GM04504 (cell line): ENCODE data around the gene CIC.

Experiments
- DNase-seq: peaks from one replicate; pipeline ENCODE4 v3.0.0-alpha.2; 2012; ENCODE audit warnings: low read depth

CIC gene

DNA sequence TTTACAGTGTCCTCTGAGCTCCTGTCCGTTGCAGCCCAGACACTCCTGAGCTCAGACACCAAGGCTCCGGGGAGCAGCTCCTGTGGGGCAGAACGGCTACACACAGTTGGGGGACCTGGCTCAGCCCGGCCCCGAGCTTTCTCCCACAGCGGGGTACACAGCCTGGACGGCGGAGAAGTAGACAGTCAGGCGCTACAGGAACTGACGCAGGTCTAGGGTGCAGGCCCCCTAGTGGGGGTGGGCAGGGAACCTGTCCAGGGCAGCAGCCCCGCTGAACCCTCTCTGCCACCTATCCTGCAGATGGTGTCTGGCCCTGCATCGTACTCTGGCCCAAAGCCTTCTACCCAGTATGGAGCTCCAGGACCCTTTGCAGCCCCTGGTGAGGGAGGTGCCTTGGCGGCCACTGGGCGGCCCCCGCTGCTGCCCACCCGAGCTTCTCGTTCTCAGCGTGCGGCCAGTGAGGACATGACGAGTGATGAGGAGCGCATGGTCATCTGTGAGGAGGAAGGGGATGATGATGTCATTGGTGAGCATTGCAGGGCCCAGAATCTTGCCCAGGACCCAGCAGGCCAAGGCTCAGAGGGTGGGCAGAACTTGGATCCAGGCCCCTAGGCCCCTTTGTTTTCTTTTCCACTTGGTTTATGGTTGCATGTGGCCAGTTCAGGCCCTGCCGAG, 20.0 kb downstream of the CIC start:
- DNase-seq = no peak

DNA sequence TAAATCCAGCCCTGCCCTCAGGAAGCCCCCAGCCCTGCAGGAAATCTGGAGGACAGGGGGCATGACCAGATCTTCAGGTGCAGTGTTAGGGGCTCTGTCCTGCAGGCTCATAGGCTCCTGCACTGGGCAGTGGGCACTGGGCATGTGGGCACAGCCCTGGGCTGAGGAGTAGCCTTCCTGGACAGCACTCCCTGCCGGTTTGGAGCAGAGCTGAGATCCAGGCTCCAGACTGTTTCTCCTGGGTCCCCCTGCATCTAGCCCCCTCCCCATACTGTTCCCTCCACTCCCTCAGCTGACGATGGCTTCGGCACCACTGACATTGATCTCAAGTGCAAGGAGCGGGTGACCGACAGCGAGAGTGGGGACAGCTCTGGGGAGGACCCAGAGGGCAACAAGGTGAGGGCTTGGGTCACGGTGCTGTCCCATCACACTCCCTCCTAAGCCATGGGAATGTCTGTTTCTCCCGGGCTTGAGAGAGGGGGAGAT, 20.5 kb downstream of the CIC start:
- DNase-seq = no peak

DNA sequence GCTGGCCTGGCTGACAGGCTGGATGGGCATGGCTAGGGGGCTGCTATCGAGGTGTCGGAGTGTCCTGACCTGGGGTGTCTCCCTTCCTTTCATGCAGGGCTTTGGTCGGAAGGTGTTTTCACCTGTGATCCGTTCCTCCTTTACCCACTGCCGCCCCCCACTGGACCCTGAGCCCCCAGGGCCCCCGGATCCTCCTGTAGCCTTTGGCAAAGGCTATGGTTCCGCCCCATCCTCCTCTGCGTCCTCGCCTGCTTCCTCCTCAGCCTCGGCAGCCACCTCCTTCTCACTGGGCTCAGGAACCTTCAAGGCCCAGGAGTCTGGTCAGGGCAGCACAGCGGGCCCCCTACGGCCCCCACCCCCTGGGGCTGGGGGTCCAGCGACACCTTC, 21.1 kb downstream of the CIC start:
- DNase-seq = no peak

DNA sequence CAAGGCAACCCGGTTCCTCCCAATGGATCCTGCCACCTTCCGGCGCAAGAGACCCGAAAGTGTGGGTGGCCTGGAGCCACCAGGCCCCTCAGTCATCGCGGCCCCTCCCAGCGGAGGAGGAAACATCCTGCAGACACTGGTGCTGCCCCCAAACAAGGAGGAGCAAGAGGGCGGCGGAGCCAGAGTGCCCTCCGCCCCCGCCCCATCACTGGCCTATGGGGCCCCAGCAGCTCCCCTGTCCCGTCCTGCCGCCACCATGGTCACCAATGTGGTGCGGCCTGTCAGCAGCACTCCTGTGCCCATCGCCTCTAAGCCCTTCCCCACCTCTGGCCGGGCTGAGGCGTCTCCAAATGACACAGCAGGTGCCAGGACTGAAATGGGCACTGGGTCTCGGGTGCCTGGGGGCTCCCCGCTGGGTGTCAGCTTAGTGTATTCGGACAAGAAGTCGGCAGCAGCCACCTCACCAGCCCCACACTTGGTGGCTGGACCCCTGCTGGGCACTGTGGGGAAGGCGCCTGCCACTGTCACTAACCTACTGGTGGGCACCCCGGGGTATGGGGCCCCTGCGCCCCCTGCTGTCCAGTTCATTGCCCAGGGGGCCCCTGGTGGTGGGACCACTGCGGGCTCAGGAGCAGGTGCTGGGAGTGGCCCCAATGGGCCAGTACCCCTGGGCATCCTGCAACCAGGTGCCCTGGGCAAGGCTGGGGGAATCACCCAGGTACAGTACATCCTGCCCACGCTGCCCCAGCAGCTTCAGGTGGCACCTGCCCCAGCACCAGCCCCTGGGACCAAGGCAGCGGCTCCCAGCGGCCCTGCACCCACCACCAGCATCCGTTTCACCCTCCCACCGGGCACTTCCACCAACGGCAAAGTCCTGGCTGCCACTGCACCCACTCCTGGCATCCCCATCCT, 21.7 kb downstream of the CIC start:
- DNase-seq = no peak

DNA sequence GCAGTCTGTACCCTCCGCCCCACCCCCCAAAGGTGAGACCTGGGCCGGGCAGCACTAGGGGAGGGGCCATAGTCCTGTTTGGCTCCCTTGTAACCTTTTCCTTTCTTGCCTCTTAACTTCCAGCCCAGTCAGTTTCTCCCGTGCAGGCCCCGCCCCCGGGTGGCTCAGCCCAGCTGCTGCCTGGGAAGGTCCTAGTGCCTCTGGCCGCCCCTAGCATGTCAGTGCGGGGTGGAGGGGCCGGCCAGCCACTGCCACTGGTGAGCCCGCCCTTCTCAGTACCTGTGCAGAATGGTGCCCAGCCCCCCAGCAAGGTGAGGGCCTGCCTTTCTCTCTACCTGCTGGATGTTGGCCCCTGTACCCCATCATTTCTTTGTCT, 22.4 kb downstream of the CIC start:
- no peak for DNase-seq

DNA sequence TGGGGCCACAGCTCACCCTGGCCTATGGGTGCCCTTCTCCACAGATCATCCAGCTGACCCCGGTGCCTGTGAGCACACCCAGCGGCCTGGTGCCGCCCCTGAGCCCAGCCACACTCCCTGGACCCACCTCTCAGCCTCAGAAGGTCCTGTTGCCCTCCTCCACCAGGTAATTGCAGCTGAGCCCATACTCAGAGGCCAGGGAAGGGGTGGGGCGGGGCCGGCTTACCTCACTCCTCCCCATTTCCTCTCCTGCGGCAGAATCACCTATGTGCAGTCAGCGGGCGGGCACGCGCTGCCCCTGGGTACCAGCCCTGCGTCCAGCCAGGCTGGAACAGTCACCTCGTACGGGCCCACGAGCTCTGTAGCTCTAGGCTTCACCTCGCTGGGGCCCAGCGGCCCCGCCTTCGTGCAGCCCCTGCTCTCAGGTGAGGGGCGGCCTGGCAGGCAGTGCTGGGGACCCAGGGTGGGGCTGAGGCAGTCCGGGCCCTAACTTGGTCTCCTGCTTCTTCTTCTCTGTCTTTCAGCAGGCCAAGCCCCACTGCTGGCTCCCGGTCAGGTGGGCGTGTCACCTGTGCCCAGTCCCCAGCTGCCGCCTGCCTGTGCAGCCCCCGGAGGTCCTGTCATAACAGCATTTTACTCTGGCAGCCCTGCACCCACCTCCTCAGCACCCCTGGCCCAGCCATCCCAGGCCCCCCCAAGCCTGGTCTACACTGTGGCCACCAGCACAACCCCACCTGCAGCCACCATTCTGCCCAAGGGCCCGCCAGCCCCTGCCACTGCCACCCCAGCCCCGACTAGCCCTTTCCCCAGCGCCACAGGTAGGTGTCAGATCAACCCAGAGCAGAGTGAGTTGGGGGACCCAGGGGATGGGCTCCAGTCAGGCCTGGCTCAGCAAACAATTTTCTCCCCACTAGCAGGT, 23.2 kb downstream of the CIC start:
- DNase-seq = no peak

DNA sequence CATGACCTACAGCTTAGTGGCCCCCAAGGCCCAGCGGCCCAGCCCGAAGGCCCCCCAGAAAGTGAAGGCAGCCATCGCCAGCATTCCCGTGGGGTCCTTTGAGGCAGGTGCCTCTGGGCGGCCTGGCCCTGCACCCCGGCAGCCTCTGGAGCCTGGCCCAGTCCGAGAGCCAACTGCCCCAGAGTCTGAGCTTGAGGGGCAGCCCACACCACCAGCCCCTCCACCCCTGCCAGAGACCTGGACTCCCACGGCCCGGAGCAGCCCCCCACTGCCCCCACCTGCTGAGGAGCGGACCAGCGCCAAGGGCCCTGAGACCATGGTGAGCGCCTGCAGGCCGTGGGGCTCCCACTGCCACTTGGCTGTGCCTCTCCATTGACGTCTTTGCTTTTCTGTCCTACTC, 23.9 kb downstream of the CIC start:
- DNase-seq = no peak

DNA sequence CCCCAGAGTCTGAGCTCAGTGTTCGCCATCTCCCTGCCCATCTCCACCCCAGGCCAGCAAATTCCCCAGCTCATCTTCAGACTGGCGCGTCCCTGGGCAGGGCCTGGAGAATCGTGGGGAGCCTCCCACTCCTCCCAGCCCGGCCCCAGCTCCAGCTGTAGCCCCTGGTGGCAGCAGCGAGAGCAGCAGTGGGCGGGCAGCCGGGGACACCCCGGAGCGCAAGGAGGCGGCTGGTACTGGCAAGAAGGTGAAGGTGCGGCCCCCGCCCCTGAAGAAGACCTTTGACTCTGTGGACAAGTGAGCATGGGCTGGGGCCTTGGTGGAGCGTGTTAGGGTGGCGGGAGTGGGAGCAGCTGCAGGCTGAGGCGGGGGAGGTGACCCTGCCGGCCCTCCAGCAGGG, 24.5 kb downstream of the CIC start:
- DNase-seq = no peak

DNA sequence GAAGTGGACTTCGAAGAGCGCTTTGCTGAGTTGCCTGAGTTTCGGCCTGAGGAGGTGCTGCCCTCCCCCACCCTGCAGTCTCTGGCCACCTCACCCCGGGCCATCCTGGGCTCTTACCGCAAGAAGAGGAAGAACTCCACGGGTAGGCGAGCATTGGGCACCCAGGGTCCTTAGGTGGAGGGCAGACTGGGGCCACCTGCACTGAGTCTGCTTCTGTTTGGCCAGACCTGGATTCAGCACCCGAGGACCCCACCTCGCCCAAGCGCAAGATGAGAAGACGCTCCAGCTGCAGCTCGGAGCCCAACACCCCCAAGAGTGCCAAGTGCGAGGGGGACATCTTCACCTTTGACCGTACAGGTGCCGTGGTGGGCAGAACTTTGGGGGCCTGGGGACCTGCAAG, 24.9 kb downstream of the CIC start:
- DNase-seq = no peak

DNA sequence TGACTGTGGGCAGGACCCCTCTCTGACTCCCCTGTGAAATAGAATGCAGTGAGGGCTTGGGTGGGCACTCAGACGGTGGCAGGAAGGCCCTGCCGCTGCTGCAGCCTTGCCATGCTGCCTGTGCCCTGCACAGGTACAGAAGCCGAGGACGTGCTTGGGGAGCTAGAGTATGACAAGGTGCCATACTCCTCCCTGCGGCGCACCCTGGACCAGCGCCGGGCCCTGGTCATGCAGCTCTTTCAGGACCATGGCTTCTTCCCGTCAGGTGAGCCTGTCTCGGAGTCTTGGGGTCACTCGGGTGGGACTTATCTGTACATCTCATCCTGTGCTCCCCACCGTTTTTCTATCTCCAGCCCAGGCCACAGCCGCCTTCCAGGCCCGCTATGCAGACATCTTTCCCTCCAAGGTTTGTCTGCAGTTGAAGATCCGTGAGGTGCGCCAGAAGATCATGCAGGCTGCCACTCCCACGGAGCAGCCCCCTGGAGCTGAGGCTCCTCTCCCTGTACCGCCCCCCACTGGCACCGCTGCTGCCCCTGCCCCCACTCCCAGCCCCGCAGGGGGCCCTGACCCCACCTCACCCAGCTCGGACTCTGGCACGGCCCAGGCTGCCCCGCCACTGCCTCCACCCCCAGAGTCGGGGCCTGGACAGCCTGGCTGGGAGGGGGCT, 25.6 kb downstream of the CIC start:
- no peak for DNase-seq

DNA sequence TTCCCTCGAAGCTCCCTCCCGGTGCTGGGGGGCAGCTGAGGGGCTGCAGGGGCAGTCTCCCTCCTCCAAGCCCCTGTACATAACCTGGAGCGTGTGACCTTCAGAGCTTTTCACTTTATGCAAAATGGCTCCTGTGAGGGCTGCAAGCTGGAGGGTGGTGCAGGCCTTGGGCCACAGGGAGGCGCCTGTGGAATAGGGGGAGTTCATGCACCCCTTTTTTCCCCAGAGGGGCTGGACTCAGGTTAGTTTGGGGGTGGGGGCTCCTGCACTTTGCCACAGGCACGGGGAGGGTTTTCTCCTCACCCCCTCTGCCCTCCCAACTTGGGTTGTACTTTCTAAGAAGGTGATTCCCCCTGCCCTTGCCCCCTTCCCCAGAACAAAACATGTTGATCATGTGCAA, 26.3 kb downstream of the CIC start:
- no peak for DNase-seq

DNA sequence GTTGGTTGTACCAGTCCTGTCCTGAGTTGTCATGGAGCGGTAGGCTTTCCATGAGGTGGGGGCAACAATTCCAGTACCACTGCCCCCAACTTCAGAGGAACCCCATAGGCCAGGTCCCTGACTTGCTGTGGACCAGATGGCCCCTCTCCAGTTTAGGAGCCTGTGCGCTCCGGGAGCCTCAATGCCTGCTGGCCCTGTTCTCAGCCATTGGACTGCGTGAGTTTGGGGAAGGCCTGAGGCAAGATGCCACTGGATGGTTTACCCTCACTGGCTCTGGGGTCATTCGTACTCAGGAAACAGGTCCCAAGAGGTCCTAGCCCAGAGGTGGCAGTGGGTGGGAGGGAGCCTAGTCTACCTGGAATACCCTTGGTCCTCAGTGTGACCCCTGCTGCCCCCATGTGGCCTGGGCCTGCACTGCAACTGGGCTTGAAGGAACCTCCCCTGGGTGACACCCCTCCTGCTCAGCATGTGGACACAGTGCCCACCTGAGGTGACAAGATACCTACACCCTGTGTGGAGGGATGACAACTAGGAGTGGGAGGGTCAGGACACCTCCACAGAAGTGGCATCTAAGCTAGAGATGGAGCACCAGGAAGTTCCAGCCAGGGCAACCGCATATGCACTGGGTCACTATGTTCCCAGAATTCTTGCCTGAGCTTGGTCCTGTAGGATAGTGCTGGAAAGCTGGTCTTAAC, 26.9 kb downstream of the CIC start:
- DNase-seq = no peak

DNA sequence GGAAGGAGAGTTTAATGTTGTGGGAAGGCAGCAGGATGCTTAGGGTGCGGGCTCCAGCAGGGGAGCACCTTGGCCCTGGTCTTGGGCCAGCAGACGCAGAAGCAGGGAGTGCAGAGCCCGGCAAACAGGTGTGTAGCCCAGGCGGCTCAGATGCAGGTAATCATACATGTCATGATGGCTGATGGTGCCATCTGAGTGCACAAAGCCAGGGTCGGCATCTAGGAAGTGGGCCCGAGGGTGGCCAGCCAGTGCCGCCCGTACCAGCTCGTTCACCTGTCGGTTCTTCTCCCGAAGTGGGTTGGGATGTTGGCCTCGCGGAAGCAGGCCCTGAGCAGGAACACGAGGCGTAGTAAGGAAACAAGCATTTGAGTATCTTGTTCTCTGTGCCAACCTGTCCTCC, 28.0 kb downstream of the CIC start:
- no peak for DNase-seq

DNA sequence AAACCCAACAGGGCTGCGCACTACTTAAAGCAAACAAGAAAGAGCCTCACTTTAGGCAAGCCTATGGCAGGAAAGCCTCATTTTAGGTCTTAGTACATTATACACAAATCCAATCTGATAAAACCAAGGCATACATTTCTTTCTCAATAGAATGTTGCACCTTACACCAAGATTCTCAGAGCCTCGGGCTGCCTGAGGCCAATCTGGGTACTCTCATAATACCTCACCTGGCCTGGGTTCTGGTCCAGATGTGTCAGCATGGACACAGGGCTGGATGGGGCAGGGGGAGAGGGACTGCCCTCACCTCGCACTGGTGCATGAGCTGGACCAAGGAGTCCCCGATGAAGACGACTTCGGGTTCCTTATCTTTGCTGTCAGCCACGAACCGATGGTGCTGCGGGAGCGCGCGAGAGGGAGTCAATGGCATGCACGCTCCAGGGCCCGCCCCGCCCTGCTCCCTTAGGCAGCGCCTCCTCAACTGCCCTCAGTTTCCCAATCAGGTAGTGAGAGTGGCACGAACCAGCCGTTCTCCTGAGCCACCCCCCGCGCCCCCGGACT, 32.7 kb downstream of the CIC start, which contains the start of gene PRR19:
TSS of gene PRR19 (plus strand) at position 487 of the 558 bp plus-strand sequence. CDS start 7,453 bp downstream, outside the sequence.
- no peak for DNase-seq

DNA sequence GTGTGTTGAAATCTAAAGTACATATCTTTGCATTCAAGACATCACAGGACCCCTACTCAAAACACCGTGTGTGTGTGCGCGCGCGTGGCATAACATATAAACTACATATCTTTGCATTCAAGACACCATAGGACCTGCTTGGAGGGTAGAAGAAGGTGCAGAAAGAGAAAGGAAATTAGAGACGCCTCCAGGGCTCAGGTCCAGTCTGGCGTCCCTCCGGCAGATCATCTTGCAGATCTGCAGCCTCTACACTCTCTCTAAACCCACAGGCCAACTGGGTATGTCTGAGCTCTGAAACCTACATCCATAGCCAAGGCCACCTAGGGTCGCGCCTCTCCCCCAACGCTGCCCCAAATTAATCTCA, 34.0 kb downstream of the CIC start:
- no peak for DNase-seq

DNA sequence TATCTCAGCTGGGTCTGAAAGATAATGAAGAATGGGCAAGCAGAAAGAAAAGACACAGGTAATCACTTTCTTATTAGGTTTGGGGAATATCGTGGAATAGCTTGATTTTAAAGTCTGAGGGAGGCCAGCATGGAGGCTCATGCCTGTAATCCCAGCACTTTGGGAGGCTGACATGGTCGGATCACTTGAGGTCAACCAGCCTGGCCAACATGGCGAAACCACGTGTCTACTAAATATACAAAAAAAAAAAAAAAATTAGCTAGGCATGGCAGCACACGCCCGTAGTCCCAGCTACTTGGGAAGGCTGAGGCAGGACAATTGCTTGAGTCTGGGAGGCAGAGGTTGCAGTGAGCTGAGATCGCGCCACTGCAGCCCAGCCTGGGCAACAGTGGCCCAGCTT, 34.8 kb downstream of the CIC start:
- no peak for DNase-seq

DNA sequence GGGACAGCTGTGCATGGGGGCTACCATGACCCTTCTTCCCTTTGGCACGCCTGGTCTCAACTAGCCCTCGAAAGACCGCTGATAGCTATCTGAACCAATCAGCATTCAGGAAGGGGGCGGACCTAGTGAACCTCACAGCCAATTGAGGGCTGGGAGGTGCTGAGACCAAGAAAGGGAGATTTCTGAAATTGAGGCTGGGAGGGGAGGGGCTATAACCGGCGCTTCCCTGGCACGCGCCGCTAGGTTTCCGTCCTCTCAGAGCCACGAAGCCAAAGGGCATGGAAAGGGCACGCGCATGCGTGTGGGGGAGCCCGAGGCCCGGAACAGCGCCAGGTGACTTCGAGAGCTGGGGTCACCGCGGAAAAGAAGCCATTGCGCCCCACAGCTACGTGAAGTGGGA, 37.6 kb downstream of the CIC start:
- DNase-seq = no peak

DNA sequence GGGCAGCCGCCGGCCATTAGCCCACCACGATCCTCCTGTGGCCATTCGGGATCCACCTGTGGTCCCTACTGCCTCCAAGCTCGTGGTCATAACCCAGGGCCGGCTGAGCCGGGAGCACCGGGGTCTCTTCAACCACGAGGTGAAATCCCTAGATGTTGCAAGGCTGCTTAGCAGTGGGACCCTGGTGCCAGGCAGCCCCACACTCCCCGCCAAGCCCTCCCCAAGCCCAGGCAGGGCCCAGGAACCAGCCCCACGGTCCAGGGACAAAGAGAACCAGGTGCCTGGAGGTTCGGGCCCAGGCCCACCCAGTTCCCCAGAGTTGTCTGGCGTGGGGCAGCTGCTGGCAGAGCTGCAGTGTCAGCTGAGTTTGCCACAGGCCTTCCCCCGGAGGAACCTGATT, 40.6 kb downstream of the CIC start:
- no peak for DNase-seq

DNA sequence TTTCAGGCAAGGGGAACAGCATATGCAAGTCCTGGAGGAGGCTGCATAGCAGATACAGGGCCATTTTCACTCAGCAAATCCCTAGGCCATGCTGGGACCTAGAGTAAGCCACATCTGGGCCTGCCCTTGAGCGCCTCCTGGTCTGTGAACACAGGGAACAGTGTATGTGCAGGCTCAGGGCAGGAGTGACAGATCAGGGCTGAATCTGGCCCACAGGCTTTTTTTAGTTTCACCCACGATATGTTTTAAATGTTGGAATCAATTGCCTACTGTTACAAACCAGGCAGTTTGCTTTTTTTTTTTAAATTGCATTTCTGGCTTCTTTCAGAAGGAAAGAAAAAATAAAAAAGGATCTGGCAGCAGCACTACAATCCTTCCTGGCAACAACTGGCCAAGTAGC, 42.6 kb downstream of the CIC start:
- DNase-seq = no peak

DNA sequence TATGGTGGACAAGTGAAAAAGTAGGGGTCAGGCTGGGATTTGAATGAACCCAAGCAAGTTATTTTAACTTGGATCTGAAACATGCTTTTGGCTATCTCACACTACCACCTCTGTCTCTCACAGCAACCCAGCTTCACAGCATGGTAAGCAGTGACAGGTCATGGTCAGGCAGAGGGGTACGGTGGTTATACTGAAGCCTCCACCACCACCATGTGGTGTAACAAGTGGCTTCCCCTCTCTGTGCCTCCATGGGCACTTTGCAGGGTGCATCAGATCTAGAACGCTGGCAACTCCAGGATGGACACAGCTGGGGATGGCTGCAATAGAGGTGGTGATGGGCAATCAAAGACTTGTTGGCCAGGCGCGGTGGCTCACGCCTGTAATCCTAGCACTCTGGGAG, 43.3 kb downstream of the CIC start:
- no peak for DNase-seq
